ENCODE results near the gene CTSH. TPM values are rescaled to one million over a fixed set of nuclear protein-coding genes. Genes with fewer than 3 reads are reported as not detected.
A peak's percentile ranks its signal among the peaks of the same experiment; 100 is the strongest.

Gene CTSH
- total and polyA plus RNA-seq, 2 of the 13 experiments (the other 11 are each of a cell fraction or from before 2014, with no cell fraction given), result 265 to 653 TPM

DNA sequence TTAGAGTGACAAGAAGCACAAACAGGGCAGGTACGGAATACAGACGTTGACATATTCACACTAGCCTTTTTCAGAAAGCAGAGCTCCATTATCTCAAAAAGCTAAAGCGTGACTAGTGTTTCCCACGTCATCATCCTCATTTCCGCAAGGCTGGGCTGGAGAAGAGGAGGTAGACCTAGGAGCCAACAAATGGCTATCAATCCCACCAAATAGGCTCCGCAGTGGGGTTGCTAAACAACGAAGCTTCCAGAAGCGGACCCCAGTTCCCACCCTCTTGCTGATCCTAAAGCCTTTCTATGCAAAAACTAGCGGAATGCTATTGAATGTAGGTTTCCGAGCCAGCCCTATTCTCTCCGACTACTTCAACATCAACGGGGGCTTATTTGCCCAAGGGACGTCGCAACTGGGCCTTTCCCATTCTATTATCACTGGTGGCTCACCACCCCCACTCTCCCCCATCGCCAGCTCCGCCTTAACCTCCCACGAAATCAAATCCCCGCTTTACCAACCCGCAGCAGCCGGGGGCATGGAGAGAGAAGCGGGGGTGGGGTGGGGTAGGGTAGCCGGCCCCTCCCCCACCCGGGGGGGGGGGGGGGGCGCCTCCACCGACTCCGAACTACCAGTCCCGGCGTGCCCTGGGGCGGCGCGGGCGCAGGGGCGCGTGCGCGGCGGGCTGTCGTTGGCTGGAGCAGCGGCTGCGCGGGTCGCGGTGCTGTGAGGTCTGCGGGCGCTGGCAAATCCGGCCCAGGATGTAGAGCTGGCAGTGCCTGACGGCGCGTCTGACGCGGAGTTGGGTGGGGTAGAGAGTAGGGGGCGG lies 72.5 kb downstream of the CTSH start, which contains the start of gene MORF4L1 (continued):
- TF ChIP-seq, protein P1, sequence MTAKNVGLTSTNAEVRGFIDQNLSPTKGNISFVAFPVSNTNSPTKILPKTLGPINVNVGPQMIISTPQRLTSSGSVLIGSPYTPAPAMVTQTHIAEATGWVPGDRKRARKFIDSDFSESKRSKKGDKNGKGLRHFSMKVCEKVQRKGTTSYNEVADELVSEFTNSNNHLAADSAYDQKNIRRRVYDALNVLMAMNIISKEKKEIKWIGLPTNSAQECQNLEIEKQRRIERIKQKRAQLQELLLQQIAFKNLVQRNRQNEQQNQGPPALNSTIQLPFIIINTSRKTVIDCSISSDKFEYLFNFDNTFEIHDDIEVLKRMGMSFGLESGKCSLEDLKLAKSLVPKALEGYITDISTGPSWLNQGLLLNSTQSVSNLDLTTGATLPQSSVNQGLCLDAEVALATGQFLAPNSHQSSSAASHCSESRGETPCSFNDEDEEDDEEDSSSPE (CRISPR knock-in tag; IDR thresholded peaks at IDR 0.05), result 0 out of 2 replicates have a peak, but pooled peaks have one; percentile 34
- TF ChIP-seq ZNF737 (CRISPR knock-in tag; IDR thresholded peaks at IDR 0.05; ENCODE audit: borderline replicate concordance), result no peak
- no peak for TF ChIP-seq ZNF614 (CRISPR knock-in tag; IDR thresholded peaks at IDR 0.05; ENCODE audit: borderline replicate concordance)
- TF ChIP-seq HCFC1 (IDR thresholded peaks at IDR 0.05; ENCODE audit: low read depth, low read length), result peak; percentile 95
- TF ChIP-seq, protein P2, sequence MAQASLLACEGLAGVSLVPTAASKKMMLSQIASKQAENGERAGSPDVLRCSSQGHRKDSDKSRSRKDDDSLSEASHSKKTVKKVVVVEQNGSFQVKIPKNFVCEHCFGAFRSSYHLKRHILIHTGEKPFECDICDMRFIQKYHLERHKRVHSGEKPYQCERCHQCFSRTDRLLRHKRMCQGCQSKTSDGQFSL (CRISPR knock-in tag; IDR thresholded peaks at IDR 0.05), result peak; percentile 86; the same call in 1 of the 2 replicates
- peak; percentile 97 for TF ChIP-seq HNRNPK (IDR thresholded peaks at IDR 0.05; ENCODE audit: low read depth, low read length, poor library complexity, severe bottlenecking)
- TF ChIP-seq ZNF432 (CRISPR knock-in tag; IDR thresholded peaks at IDR 0.05; ENCODE audit: borderline replicate concordance), result no peak
- 0 out of 2 replicates have a peak, but pooled peaks have one; percentile 19 for TF ChIP-seq NCOA1 (CRISPR knock-in tag; IDR thresholded peaks at IDR 0.05)
- TF ChIP-seq ZNF468 (CRISPR knock-in tag; IDR thresholded peaks at IDR 0.05), result no peak
- TF ChIP-seq ZNF331 (CRISPR knock-in tag; IDR thresholded peaks at IDR 0.05), result no peak
- TF ChIP-seq, protein P3, sequence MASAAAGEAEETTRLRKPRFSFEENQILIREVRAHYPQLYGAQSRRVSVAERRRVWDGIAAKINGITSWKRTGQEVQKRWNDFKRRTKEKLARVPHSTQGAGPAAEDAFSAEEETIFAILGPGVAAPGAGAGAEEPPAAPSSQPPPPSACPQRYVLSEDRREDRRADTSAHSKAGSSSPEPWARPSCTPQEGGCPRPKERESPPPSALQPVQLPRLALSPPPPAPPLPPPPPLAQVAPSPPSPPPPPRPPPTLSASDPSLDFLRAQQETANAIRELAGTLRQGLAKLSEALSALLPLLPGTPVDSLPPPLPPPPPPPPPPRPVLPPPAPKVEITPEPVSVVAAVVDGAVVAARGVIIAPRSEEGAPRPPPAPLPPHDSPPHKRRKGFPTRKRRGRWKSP (CRISPR knock-in tag; IDR thresholded peaks at IDR 0.05), result no peak
- TF ChIP-seq ZNF644 (CRISPR knock-in tag; IDR thresholded peaks at IDR 0.05; ENCODE audit: low read depth), result no peak
- TF ChIP-seq JARID2 (CRISPR knock-in tag; IDR thresholded peaks at IDR 0.05; ENCODE audit: insufficient replicate concordance), result no peak
- no peak for TF ChIP-seq ZFP1 (CRISPR knock-in tag; IDR thresholded peaks at IDR 0.05)
- TF ChIP-seq NPAS2 (CRISPR knock-in tag; IDR thresholded peaks at IDR 0.05; ENCODE audit: borderline replicate concordance), result no peak
- no peak for TF ChIP-seq HOXA7 (CRISPR knock-in tag; IDR thresholded peaks at IDR 0.05)
- TF ChIP-seq RXRB (CRISPR knock-in tag; IDR thresholded peaks at IDR 0.05; ENCODE audit: borderline replicate concordance), result no peak
- no peak for TF ChIP-seq ZNF24 (IDR thresholded peaks at IDR 0.05)
- TF ChIP-seq CREM (IDR thresholded peaks at IDR 0.05), result peak; percentile 52; the same call in 1 of the 2 replicates
- TF ChIP-seq CREM (CRISPR knock-in tag; IDR thresholded peaks at IDR 0.05), result peak; percentile 51
- TF ChIP-seq RBM39 (IDR thresholded peaks at IDR 0.05; ENCODE audit: low read depth, low read length, poor library complexity, severe bottlenecking), result no peak
- peak; percentile 82 for TF ChIP-seq NFYB (CRISPR knock-in tag; IDR thresholded peaks at IDR 0.05)
- TF ChIP-seq, protein P4, sequence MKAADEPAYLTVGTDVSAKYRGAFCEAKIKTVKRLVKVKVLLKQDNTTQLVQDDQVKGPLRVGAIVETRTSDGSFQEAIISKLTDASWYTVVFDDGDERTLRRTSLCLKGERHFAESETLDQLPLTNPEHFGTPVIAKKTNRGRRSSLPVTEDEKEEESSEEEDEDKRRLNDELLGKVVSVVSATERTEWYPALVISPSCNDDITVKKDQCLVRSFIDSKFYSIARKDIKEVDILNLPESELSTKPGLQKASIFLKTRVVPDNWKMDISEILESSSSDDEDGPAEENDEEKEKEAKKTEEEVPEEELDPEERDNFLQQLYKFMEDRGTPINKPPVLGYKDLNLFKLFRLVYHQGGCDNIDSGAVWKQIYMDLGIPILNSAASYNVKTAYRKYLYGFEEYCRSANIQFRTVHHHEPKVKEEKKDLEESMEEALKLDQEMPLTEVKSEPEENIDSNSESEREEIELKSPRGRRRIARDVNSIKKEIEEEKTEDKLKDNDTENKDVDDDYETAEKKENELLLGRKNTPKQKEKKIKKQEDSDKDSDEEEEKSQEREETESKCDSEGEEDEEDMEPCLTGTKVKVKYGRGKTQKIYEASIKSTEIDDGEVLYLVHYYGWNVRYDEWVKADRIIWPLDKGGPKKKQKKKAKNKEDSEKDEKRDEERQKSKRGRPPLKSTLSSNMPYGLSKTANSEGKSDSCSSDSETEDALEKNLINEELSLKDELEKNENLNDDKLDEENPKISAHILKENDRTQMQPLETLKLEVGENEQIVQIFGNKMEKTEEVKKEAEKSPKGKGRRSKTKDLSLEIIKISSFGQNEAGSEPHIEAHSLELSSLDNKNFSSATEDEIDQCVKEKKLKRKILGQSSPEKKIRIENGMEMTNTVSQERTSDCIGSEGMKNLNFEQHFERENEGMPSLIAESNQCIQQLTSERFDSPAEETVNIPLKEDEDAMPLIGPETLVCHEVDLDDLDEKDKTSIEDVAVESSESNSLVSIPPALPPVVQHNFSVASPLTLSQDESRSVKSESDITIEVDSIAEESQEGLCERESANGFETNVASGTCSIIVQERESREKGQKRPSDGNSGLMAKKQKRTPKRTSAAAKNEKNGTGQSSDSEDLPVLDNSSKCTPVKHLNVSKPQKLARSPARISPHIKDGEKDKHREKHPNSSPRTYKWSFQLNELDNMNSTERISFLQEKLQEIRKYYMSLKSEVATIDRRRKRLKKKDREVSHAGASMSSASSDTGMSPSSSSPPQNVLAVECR (CRISPR knock-in tag; IDR thresholded peaks at IDR 0.05; ENCODE audit: borderline replicate concordance), result no peak
